GM19468 (cell line): ENCODE measurements around the gene SLC22A1.
"Not testable (repeated sequence)": the region's sequence is repeated elsewhere in the genome, so short reads cannot be mapped to it uniquely, and the experiment has no call there.

Experiments
- ATAC-seq: cut with Tn5 transposase; IDR thresholded peaks from one replicate; pipeline ENCODE4 v1.9.1; 2021; ENCODE audit warnings: mild to moderate bottlenecking, moderate library complexity, moderate number of reproducible peaks; ENCODE audit not compliant: unreplicated experiment; ENCODE audit errors: extremely low read depth

SLC22A1 gene

DNA sequence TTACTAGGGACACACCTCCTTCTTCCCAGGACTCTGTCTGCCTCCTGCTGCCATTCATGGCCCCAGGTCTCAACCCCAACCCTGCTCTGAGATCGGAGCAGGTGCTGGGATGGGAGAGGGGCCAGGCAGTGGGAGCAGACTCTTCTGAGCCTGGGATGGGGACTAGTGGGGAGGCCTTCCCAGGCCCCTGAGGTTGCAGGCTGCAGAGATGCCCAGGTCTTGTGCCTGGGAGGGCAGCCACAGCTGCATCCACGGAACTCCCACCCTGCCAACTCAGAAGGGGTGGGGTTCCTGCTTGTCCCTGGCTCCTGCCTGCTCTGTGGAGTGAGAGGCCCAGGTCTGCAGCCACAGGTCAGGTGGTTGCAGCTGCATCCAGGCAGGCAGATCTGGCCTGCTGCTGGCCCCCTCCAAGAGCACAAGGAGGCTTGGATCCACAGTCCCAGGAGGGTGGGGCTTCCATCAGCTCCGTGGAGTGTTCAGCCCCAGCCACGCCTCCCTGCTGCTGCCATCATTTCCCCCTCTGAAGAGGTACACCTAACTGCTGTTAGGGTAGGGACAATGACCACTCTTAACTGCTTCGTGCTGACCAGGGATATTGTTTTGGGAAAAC is 2.9 kb upstream of the SLC22A1 start:
- ATAC-seq = no peak

DNA sequence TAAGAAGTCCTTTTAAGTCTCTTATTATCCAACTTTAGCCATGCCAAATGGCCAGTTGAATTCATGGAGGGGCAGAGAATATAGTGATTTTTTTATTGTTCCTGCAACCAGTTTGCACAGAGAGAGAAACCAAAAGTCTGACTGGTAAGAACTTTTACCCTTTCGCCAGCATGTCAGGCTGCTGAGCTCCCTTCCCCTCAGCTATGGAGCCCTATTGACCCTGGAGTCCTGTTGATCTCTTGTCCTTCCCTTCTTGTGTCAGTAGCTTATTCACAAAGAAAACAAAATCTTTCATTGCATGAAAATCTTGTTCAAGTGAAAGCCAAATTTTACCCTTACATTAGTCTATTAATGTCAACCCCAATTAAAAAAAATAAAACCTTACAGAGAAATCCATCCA is 1.5 kb upstream of the SLC22A1 start:
- ATAC-seq = no peak

DNA sequence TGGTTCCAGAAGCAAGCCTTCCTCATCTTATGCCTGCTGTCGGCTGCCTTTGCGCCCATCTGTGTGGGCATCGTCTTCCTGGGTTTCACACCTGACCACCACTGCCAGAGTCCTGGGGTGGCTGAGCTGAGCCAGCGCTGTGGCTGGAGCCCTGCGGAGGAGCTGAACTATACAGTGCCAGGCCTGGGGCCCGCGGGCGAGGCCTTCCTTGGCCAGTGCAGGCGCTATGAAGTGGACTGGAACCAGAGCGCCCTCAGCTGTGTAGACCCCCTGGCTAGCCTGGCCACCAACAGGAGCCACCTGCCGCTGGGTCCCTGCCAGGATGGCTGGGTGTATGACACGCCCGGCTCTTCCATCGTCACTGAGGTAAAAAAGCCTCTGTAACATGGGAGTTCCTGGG is 366 bp downstream of the SLC22A1 start:
- no peak for ATAC-seq

DNA sequence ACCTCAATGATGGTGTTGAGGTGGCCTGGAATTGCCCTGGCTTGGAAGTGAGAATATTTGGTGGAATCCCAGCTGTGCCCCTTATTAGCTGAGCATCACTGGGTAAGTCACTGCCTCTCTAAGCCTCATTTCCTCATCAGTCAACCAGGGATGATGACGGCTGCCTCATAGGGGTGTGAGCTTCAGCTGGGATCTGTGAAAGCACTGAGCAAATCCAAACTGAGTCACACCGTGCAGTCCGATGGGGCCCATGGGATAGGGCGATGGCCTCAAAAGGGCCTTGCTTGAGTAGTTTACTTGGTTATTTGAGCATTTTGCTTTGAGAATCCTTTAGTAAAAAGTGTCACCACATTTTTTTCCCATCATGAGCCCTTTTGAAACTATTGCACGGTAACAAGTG is 1.1 kb downstream of the SLC22A1 start:
- ATAC-seq = no peak

DNA sequence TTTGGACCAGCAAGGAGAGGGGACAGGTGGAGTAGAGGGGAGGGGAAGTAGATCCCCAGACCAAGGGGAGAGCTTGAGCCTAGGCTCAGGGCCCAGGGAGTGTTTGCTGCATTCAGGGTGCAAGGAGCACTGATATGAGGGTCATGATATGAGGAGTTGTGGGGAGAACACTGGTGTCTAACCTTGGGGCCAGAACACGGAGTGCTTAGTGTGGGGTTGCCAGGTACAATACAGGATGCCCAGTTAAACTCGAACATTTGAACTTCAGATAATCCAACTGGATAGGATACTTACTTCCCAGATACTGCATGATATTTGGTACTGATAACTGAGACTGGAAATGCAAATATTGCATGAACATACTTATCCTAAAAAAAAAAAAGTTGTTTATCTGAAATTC is 2.4 kb downstream of the SLC22A1 start:
- no peak for ATAC-seq

DNA sequence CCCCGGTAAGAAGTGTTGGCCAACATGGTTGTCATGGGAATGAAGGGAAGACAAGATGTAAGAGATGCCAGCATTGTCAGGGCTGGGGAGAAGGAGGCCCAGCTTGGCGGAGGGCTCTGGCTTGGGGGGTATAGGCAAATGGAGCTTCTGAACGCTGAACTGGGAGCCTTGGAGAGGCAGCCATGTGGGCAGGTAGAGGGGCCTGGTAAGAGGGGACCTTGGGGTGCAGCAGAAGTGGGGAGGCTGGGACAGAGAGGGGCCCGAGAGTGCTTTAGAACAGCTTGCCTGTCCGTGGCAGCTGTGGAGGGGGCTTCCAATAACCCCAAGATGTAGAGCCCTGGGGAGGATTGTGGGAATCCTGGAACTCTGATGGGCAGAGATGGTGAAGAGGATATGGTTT is 3.0 kb downstream of the SLC22A1 start:
- ATAC-seq = no peak

DNA sequence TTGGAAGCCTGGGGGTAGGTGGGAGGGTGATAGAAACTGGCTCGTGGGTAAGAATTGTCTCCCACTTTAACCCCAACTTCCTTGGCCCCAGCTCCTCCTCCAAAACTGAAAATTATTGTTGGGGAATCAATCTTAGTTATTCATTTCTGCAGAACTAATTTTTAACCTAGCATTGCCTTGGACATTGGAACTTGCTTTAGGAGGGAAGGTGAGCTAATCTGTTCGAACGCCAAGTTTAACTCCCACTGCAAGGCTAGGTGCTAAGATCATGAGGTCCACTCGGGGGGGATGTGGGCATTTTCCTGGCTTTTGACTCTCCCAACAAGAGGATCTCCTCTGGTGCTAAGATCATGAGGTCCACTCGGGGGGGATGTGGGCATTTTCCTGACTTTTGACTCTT is 3.5 kb downstream of the SLC22A1 start:
- ATAC-seq = not testable (repeated sequence)

DNA sequence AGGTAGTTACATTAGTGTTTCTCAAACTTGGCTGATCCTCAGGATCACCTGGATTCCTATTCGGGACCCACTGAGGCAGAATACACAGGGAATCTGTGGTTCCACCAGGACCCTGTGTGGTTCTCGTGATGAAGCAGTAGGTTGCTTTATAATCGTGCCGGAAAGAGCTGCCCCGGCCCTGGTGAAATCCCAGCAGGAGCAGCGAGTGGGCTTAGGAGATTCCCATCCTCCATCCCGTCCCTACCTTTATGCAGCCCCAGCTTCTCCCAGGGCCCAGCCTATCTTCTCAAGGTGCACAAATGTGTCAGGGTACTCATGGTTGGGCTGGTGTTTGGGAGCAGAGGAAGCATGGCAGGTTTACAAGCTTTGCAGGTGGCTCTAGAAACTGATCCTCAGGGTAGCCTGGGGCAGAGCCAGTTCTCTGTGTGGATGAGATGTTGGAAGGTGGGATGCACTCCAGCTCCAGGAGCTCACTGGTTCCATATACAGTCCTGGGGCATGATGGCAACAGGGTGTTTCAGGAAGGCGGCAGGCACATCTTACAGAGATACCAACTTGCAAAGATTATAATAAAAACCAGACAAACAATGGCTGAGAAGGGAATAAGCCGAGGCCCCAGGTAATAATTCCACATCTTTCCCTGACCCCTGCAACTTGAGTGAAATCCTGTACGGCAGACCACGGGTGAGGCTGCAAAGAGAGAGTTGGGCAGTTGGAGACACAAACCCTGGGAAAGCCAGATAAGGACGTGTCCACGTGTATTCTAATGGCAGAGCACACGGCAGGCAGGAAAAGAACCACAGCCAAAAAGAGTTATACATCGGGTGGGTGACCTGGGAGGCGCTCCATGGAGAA is 5.9 kb downstream of the SLC22A1 start:
- ATAC-seq = no peak

DNA sequence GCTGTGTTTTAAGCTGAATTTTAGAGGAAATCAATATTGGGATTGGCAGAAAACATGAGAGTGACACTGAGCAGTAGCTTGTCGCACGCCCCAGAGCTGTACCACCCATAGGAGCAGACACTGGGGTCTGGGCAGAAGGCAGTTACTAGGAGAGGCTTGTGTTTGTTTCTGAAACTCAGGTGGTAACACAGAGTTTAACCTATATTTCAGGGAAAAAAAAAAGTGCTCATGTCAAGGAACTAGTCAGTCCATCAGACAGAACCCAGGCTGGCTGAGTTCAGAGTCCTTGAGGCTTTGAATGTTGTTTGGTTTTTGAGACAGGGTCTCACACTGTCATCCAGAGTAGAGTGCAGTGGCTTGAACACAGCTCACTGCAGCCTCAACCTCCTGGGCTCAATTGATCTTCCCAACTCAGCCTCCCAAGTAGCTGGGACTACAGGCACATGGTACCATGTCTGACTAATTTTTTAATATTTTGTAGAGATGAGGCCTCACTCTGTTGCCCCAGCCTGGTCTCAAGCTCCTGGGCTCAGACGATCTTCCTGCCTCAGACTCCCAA is 6.6 kb downstream of the SLC22A1 start:
- no peak for ATAC-seq

DNA sequence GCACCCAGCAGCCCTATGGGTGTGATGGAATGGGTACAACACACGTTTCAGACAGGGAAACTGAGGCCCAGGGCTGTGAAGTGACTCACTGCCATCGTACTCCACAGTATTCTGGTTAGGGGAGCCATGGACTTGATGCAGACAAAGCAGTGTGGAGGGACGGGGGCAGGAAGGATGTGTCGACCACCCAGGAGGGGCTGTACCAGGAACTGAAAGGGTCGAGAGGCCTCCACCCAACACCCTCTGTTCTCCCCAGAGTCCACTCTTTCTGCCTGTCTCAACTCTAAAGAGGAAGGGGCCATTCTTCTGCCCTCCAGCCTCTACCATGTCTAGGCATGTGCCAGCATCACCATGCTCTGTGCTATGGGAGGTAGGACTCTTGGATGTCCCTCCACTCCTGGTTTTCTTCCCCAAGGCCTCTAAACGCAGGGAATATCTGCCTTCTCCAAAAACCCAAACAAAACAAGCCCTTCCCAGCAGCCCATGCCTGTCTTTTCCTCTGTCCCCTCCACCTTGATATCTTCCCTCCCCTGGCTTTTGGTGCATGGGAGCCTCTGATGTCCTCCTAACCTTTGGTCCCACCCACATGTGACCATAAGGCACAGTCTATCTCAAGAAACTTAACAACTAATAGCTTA is 7.4 kb downstream of the SLC22A1 start:
- no peak for ATAC-seq

DNA sequence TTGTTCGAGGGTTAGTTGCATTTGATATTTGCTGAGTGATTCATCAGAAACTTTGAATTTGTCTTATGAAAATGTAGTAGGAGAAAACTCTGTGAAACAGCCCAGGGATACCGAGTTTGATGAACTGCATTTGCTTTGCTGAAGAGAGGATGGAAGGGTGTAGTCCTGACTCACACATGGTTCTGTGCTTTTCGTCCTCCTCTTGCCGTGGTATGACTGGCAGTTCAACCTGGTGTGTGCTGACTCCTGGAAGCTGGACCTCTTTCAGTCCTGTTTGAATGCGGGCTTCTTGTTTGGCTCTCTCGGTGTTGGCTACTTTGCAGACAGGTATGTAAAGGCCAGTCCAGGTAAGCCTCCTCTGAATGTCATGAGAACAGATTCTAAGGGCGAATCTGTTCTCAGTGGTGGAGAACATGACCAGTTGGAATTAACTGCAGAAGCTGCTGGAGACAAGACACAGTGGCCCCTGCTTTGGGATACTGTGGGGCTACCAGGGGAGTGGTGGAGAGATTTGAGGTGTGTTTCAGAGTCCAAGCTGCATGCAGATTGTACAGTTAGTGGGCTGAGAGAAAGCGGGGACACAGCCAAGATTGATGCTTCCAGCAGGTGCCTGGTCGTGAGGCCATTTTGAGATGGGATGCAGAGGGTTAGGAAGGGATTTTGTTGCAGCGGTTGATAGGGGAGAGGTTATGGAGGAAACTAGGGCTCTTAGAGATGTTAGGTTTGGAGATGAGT is 8.4 kb downstream of the SLC22A1 start:
- no peak for ATAC-seq

DNA sequence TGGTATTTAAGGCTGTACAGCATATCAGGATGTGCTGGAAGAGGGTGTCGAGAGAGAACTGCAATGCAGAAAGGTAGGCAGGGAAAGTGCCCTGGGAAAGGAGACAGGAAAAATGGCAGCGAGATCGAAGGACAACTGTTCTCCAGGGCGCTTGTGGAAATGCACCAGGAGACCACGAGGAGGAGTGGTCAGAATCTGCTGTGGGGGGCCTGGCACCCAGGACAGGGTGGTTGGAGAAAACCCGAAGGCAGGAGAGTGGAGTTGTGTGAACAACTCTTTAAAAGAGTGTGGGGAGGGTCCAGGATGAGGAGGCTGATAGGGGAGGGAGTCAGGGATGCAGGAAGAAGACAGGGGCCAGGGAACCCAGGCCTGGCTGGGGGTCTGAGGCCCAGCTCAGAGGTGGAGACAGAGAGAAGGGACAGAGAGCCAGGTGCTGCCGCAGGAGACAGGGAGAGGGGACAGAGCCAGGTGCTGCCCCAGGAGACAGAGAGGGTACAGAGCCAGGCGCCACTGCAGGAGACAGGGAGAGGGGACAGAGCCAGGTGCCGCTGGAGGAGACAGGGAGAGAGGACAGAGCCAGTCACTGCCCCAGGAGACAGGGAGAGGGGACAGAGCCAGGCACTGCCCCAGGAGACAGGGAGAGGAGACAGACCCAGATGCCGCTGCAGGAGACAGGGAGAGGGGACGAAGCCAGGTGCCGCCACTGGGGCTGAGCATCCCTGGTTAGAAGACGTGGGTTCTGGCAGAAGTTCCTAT is 9.3 kb downstream of the SLC22A1 start:
- no peak for ATAC-seq

DNA sequence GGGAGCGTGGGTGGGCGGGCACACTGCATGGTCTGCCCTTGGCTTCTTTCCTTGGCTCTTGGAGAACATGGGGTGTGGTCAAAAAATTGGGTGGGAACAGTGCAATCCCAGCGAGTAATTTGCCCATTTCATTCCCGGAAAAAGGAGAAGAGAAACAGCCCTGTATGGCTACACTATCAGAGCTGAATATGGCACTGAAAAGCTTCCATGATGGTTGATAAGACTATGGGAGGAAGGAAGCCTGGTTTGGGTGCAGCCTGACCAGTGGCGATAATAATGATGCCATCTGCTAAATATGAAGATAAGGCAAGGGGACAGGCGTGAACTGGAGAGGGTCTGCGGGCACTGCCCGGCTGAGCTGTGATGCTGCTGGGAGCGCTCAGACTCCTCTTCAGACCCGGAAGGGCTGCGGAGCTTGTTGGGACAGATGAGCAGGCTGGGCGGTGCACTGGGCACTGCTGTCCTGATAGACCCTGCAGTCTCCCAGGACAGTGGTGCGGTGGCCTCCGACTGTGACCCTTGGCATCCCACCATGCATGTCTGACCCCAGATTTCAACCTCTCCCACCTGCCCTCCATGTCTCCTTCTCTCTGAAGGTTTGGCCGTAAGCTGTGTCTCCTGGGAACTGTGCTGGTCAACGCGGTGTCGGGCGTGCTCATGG is 10.2 kb downstream of the SLC22A1 start:
- ATAC-seq = no peak

DNA sequence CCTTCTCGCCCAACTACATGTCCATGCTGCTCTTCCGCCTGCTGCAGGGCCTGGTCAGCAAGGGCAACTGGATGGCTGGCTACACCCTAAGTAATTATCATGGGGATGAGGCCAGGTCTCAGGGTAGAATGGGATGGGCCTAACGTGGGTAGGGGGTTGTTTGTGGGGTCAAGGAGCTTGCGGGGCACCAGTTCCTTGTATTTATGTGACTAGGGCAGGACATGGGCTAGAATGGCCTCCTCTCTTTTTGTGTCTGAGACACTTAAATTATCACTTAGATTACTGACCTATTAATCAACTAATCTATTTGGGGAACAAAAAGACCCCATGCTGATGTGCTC is 10.7 kb downstream of the SLC22A1 start:
- ATAC-seq = no peak

DNA sequence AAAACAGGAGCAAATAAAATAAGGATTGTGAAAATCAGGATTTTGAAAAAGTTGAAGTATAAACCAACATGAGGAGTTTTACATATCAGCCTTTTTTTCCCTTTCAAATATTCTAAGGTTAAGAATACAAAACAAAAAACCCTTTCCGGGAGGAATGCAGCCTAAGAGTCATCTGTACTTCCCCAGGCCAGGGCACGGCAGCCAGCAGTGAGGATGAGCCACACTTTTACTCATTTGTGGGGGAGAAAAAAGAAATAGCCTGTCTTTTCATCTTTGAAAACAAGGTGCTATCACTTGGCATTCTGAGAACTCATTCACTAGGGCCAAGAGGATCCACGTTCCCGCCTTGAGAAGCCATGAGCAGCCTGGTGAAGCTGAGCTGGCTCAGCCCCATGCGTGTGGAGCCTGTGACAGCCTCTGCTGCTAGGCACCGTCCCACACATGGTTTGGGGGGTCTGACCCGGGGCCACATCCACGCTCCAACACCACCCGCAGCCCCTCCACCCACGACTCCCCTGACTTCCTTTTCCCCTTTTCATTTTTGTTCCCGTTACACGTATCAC is 11.2 kb downstream of the SLC22A1 start:
- no peak for ATAC-seq

DNA sequence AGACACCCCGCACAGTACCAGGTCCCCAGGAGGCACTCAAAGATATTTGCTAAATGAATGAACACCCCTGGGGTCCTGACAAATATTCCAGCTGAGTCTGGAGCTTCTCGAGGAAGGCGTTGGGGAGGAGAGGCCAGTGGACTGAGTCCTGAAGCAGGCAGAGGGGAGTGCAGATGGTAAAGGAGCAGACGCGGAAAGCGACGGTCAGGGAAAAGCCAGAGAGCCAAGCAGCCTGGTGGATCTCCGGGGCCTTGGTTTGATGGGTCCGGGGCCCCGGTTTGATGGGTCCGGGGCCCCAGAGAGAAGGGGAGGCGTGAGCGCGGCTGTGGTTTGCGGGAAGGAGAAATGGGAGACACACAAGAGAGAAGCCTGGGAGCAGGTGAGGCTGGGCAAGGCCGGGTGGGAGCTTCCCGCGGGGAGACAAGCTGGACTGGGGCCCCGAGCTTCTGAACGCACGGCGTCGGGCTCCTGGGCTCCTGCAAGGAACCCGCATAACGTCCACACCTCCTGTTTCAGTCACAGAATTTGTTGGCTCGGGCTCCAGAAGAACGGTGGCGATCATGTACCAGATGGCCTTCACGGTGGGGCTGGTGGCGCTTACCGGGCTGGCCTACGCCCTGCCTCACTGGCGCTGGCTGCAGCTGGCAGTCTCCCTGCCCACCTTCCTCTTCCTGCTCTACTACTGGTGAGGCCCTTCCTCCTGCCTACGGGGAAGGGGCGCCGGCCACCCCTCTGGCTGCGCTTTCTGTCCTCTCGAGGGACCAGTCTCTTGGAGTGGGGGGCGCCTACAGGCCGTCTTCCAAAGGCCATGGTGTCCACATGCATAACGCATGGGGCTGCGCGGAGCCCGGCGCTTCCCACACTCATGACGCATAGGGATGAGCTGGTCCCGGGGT is 12.1 kb downstream of the SLC22A1 start:
- ATAC-seq = no peak

DNA sequence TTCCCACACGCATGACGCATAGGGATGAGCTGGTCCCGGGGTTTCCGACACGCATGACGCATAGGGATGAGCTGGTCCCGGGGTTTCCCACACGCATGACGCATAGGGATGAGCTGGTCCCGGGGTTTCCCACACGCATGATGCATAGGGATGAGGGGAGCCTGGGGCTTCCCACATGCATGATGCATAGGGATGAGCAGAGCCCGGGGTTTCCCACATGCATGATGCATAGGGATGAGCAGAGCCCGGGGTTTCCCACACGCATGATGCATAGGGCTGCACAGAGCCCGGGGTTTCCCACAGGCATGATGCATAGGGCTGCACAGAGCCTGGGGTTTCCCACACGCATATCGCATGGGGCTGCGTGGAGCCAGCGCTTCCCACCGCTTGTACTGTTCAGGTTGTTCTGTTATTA is 12.7 kb downstream of the SLC22A1 start:
- ATAC-seq = not testable (repeated sequence)
